ENCODE measurements around the gene TBC1D22A. TPM values are rescaled to one million over a fixed set of nuclear protein-coding genes. Genes with fewer than 3 reads are reported as not detected.

TBC1D22A gene
- total and polyA plus RNA-seq, 2 donors (not counting 3 experiments of a cell fraction or from before 2014, with no cell fraction given) = 26.1 to 32.4 TPM

DNA sequence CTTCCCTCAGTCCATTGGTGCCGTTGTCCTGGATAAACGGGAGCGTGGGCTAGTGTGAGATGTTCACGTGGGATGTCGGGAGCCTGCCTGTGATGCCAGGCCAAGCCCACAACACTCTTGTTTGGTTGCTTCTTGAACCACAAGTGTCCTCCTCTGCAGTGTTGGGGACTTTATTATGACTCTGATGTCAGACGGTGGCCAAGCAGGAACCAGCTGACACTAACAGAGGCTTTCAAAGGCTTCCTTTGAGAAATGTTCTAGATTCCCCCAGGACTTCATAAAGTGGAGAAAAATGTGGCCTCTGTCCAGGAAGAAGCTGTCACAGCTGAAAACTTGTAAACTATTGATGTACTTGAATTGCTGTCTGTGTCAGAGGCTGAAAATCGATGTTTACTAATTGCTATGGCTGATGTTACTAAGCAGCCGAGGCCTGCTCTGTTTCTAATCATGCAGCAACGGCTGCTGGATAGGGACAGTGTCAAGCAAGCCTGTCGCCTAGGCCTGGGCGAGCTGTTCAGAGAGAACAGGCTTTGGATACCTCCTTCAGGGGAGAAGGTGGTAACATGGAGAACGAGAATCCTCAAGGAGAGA lies 131.7 kb downstream of the TBC1D22A start:
- Histone ChIP-seq H3K9ac (replicated peaks; ENCODE audit: extremely low read depth, insufficient read depth, low read length) (no peak overlapping the region), H3K4me2 (ENCODE audit: insufficient read depth, low read length) (no peak overlapping the region), H3K9me3 (replicated peaks; ENCODE audit: control insufficient read depth, insufficient read depth, low read length) (no peaks in the 10 kb centered on the region), H4K20me1 (replicated peaks; ENCODE audit: control insufficient read depth, extremely low read depth, insufficient read depth, low read length) (no peaks in the 10 kb centered on the region), H3K79me2 (ENCODE audit: control insufficient read depth, insufficient read depth, low read length) (no peaks in the 10 kb centered on the region), H3K4me3 (replicated peaks in 1 of 3; ENCODE audit: insufficient read depth in 1 of 3, low read depth in 1 of 3, low read length in 3 of 3) (no peak overlapping the region), H3K27ac (ENCODE audit: insufficient read depth, low read depth, low read length) (no peak overlapping the region), H3K36me3 (ENCODE audit: control insufficient read depth in 2 of 2, extremely low read depth in 1 of 2, insufficient read depth in 2 of 2, low read length in 2 of 2) (peaks cover 0 to 15% of the 10 kb centered on the region in 2 experiments), H3K27me3 (ENCODE audit: control insufficient read depth in 2 of 2, insufficient read depth in 2 of 2, low read length in 2 of 2) (no peaks in the 10 kb centered on the region), H3K9me1 (replicated peaks; ENCODE audit: control insufficient read depth, extremely low read depth, insufficient read depth, low read length) (no peaks in the 10 kb centered on the region), H2AFZ (ENCODE audit: low read depth, low read length) (no peak overlapping the region), H3K4me1 (ENCODE audit: control insufficient read depth, extremely low read depth, insufficient read depth, low read length) (no peaks in the 10 kb centered on the region)
- intact Hi-C loops (cut with micrococcal nuclease) (no loop called here), dilution Hi-C loops (cut with MboI; ENCODE audit: extremely low pct_ligation_motif_present, low sequenced_read_pairs) (no loop called here)
- BruUV-seq (replicated peaks) = no TSS peak
- ChIA-PET CTCF (no interaction called here), POLR2A (no interaction called here)
- DNase-seq (ENCODE audit: low read depth, low spot score) (no peak), FAIRE-seq (no peak)
- TF ChIP-seq FOS (IDR thresholded peaks at IDR 0.05; ENCODE audit: borderline replicate concordance, insufficient read depth, low read length) = no peak
- TF ChIP-seq POLR2A (IDR thresholded peaks at IDR 0.05; ENCODE audit: low read depth, low read length) = no peak
- TF ChIP-seq MYC (IDR thresholded peaks at IDR 0.05; ENCODE audit: low read depth, low read length) = no peak
- TF ChIP-seq EZH2 (IDR thresholded peaks at IDR 0.05; ENCODE audit: borderline replicate concordance, low read depth, low read length, severe bottlenecking) = no peak
- TF ChIP-seq, protein P1, sequence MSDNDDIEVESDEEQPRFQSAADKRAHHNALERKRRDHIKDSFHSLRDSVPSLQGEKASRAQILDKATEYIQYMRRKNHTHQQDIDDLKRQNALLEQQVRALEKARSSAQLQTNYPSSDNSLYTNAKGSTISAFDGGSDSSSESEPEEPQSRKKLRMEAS (IDR thresholded peaks at IDR 0.05; ENCODE audit: insufficient read depth, insufficient read length) = no peak
- no peak for TF ChIP-seq JUN (IDR thresholded peaks at IDR 0.05; ENCODE audit: borderline replicate concordance, insufficient read depth, insufficient read length, low read depth)
- TF ChIP-seq, protein P2, sequence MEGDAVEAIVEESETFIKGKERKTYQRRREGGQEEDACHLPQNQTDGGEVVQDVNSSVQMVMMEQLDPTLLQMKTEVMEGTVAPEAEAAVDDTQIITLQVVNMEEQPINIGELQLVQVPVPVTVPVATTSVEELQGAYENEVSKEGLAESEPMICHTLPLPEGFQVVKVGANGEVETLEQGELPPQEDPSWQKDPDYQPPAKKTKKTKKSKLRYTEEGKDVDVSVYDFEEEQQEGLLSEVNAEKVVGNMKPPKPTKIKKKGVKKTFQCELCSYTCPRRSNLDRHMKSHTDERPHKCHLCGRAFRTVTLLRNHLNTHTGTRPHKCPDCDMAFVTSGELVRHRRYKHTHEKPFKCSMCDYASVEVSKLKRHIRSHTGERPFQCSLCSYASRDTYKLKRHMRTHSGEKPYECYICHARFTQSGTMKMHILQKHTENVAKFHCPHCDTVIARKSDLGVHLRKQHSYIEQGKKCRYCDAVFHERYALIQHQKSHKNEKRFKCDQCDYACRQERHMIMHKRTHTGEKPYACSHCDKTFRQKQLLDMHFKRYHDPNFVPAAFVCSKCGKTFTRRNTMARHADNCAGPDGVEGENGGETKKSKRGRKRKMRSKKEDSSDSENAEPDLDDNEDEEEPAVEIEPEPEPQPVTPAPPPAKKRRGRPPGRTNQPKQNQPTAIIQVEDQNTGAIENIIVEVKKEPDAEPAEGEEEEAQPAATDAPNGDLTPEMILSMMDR (IDR thresholded peaks at IDR 0.05; ENCODE audit: extremely low read depth in 1 of 2, insufficient read depth in 1 of 2, low read depth in 1 of 2, low read length in 2 of 2) = no peak
- TF ChIP-seq GATA2 (IDR thresholded peaks at IDR 0.05; ENCODE audit: insufficient read depth, insufficient read length, low read depth, low read length) = no peak
